SK-N-SH (cell line): ENCODE results near the gene TFDP2.

Source experiments
- CTCF ChIP-seq: fragments of 200-600 bp; sonication (generic); IDR thresholded peaks from 2 replicates; pipeline ENCODE4 v1.6.1; 2017; ENCODE audit warnings: antibody characterized with exemption, mild to moderate bottlenecking, moderate library complexity
- MXI1 ChIP-seq: IDR thresholded peaks from 2 replicates; pipeline ENCODE4 v1.6.1; 2012; ENCODE audit warnings: mild to moderate bottlenecking, low read depth, low read length, improper control_type of control experiment
- RCOR1 ChIP-seq: fragments of 150-350 bp; IDR thresholded peaks from 2 replicates; pipeline ENCODE4 v1.6.1; 2017; ENCODE audit warnings: antibody characterized with exemption, low read length
- YY1 ChIP-seq: IDR thresholded peaks from 2 replicates; pipeline ENCODE4 v1.4.0; 2012; ENCODE audit warnings: low read depth, mild to moderate bottlenecking
- TF ChIP-seq, protein P1 (sequence below): IDR thresholded peaks from 2 replicates; pipeline ENCODE4 v1.6.1; 2012; ENCODE audit warnings: mild to moderate bottlenecking, low read depth, low read length, moderate library complexity

DNA sequence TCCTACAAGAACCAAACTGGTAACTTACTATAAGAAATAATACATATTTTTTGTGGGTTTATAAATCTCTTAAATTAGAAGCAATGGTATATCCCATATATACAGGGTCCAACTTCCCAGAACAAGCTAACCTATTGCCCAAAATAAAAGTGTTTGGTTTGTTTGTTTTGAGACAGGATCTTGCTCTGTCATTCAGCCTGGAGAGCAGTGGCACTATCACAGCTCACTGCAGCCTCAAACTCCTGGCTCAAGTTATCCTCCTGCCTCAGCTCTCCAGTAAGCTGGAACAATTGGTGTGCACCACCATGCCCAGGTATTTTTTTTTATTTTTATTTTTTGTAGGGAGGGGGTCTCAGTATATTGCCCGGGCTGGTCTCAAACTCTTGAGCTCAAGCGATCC, 135.4 kb downstream of the TFDP2 start:
- no peak for TF ChIP-seq YY1
- no peak for TF ChIP-seq MXI1
- no peak for TF ChIP-seq RCOR1
- TF ChIP-seq, protein P1, sequence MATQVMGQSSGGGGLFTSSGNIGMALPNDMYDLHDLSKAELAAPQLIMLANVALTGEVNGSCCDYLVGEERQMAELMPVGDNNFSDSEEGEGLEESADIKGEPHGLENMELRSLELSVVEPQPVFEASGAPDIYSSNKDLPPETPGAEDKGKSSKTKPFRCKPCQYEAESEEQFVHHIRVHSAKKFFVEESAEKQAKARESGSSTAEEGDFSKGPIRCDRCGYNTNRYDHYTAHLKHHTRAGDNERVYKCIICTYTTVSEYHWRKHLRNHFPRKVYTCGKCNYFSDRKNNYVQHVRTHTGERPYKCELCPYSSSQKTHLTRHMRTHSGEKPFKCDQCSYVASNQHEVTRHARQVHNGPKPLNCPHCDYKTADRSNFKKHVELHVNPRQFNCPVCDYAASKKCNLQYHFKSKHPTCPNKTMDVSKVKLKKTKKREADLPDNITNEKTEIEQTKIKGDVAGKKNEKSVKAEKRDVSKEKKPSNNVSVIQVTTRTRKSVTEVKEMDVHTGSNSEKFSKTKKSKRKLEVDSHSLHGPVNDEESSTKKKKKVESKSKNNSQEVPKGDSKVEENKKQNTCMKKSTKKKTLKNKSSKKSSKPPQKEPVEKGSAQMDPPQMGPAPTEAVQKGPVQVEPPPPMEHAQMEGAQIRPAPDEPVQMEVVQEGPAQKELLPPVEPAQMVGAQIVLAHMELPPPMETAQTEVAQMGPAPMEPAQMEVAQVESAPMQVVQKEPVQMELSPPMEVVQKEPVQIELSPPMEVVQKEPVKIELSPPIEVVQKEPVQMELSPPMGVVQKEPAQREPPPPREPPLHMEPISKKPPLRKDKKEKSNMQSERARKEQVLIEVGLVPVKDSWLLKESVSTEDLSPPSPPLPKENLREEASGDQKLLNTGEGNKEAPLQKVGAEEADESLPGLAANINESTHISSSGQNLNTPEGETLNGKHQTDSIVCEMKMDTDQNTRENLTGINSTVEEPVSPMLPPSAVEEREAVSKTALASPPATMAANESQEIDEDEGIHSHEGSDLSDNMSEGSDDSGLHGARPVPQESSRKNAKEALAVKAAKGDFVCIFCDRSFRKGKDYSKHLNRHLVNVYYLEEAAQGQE: no peak
- TF ChIP-seq CTCF: no peak
